Measurements from ENCODE around the gene MAPKBP1.

DNA sequence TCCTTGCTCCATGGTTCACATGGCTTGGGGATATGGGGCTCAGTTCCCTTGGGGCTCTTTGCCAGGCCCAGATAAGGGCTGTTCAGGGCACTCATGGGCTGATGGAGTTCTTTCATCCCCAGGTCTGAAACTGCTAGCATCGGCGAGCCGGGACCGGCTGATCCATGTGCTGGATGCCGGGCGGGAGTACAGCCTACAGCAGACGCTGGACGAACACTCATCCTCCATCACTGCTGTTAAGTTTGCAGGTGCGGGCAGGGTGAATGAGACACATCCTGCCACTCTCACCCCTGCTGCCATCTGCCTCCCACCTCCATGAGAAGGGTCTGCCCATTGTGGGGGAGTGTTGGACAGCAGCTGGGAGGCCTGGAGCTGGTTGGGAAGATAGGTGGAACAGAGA is 42.5 kb downstream of the MAPKBP1 start:
- no peak for TF ChIP-seq GATA2 (IDR thresholded peaks at IDR 0.05; ENCODE audit: low read depth, low read length)
- TF ChIP-seq GATA3 (IDR thresholded peaks at IDR 0.05; ENCODE audit: low read depth, low read length) = no peak

Data from SH-SY5Y (cell line).